Measurements from ENCODE around the gene BRINP3.

- TF ChIP-seq EP300 (IDR thresholded peaks at IDR 0.05; ENCODE audit: borderline replicate concordance) (no peak), FOXM1 (IDR thresholded peaks at IDR 0.05; ENCODE audit: borderline replicate concordance, low read depth) (no peak), CEBPB (IDR thresholded peaks at IDR 0.05) (no peak), REST (IDR thresholded peaks at IDR 0.05; ENCODE audit: low read depth) (no peak), YY1 (IDR thresholded peaks at IDR 0.05; ENCODE audit: low read depth) (no peak), NFIC (IDR thresholded peaks at IDR 0.05) (no peak), TAF1 (IDR thresholded peaks at IDR 0.05; ENCODE audit: low read depth) (no peak), TCF12 (IDR thresholded peaks at IDR 0.05; ENCODE audit: low read depth) (no peak)
Observed at GRCh38 chr1:190179817-190180216, 297.8 kb downstream of the BRINP3 start.

Data from Ishikawa (cell line).